RCC 7860 (cell line): Measurements from ENCODE around the gene LSM12.

ENCODE experiments used
- DNase-seq: peaks from one replicate; pipeline ENCODE4 v3.0.0-alpha.2; 2015; ENCODE audit warnings: low spot score
- FAIRE-seq: peaks from 2 replicates; lab custom pipeline; 2012; peaks lifted over from hg19 to GRCh38; lab: Jason Lieb, UNC

LSM12 gene

GRCh38 chr17:44095647-44096496 lies 29.4 kb upstream of the LSM12 start:
- DNase-seq (peak; percentile 93), FAIRE-seq (peak; percentile 62)

- FAIRE-seq (no peak), DNase-seq (no peak)
These were observed 28.8 kb upstream of the LSM12 start for GRCh38 chr17:44095388-44095646.

- no peak for FAIRE-seq
- DNase-seq = no peak
These were observed 28.4 kb upstream of the LSM12 start for GRCh38 chr17:44094701-44095387.

GRCh38 chr17:44093231-44093900 lies 26.9 kb upstream of the LSM12 start:
- DNase-seq (no peak), FAIRE-seq (no peak)

- DNase-seq = no peak
- FAIRE-seq = no peak
These were observed 25.6 kb upstream of the LSM12 start for GRCh38 chr17:44092051-44092450.

- DNase-seq = no peak
- no peak for FAIRE-seq
These were observed 24.9 kb upstream of the LSM12 start for GRCh38 chr17:44091200-44091997.

GRCh38 chr17:44088254-44088653 lies 21.8 kb upstream of the LSM12 start:
- DNase-seq = no peak
- no peak for FAIRE-seq

GRCh38 chr17:44087319-44087718 lies 20.8 kb upstream of the LSM12 start:
- DNase-seq = no peak
- no peak for FAIRE-seq

GRCh38 chr17:44086364-44087311 lies 20.2 kb upstream of the LSM12 start:
- FAIRE-seq (no peak), DNase-seq (peak; percentile 89)

GRCh38 chr17:44085908-44086307 lies 19.4 kb upstream of the LSM12 start:
- no peak for DNase-seq
- FAIRE-seq = no peak

GRCh38 chr17:44084921-44085320 lies 18.4 kb upstream of the LSM12 start:
- DNase-seq (no peak), FAIRE-seq (no peak)

GRCh38 chr17:44084131-44084538 lies 17.7 kb upstream of the LSM12 start:
- FAIRE-seq = no peak
- no peak for DNase-seq

- DNase-seq = peak; percentile 48
- FAIRE-seq = no peak
These were observed 16.9 kb upstream of the LSM12 start for GRCh38 chr17:44083250-44083849.

- no peak for FAIRE-seq
- no peak for DNase-seq
These were observed 15.9 kb upstream of the LSM12 start for GRCh38 chr17:44082256-44082927.

GRCh38 chr17:44081681-44082080 lies 15.2 kb upstream of the LSM12 start:
- DNase-seq = no peak
- FAIRE-seq = no peak

GRCh38 chr17:44079877-44080821 lies 13.7 kb upstream of the LSM12 start:
- no peak for FAIRE-seq
- DNase-seq = no peak

- no peak for FAIRE-seq
These were observed 11.9 kb upstream of the LSM12 start for GRCh38 chr17:44078412-44078811.

GRCh38 chr17:44077595-44077909 lies 11.1 kb upstream of the LSM12 start:
- DNase-seq = no peak
- FAIRE-seq = no peak

More at GRCh38 chr17:44078412-44078811, 11.9 kb upstream of the LSM12 start:
- DNase-seq = no peak
